HepG2 (cell line): ENCODE measurements around the gene CROCC. TPM values are rescaled to one million over a fixed set of nuclear protein-coding genes. Genes with fewer than 3 reads are reported as not detected.

Experiments
- ATAC-seq: fragments of 200-7000 bp; cut with Tn5 transposase; 3 replicates; pipeline ENCODE4 v1.9.1; 2020; ENCODE audit warnings: mild to moderate bottlenecking, moderate library complexity
- BruUV-seq: library from RNA; stranded (reverse); fragments of 400-500 nt; replicated peaks from 2 replicates; lab custom pipeline; 2021; lab: Mats Ljungman, UMichigan
- CTCF ChIA-PET: fragments of 300-600 bp; formaldehyde crosslinking; extraction: SDS; loops from one replicate; lab custom pipeline; 2021; ENCODE audit warnings: low total read pairs, inconsistent platforms, low intra/inter-chr PET ratio; lab: Yijun Ruan, JAX
- POLR2A ChIA-PET: fragments of 350-600 bp; sonication (Branson Sonifier 250); formaldehyde crosslinking; loops from one replicate; lab custom pipeline; 2020; ENCODE audit warnings: antibody characterized with exemption, inconsistent platforms; lab: Yijun Ruan, JAX
- DNase-seq: peaks from one replicate; pipeline ENCODE4 v3.0.0-alpha.2; 2015; ENCODE audit warnings: low spot score
- FAIRE-seq: peaks from 3 replicates; lab custom pipeline; 2011; peaks lifted over from hg19 to GRCh38; lab: Jason Lieb, UNC
- H2AFZ ChIP-seq: one replicate; pipeline ENCODE4 v1.6.1; 2011; ENCODE audit warnings: low read length, inconsistent platforms
- H3K27ac ChIP-seq: fragments of 300-600 bp; 3 replicates; pipeline ENCODE4 v1.8.0; 2011; ENCODE audit warnings: mixed run types, mild to moderate bottlenecking, mixed read lengths, low read length, inconsistent platforms; ENCODE audit not compliant: insufficient read depth; ENCODE audit errors: extremely low read length
- H3K27me3 ChIP-seq, 2 experiments: fragments of 200-600 bp in 1 of 2; 2 replicates in 1 of 2; 3 replicates in 1 of 2; pipeline versions ENCODE4 v1.6.0 to v1.8.0; 2011; ENCODE audit warnings: low read length in 2 of 2, mild to moderate bottlenecking in 2 of 2, moderate library complexity in 2 of 2, inconsistent platforms in 1 of 2; ENCODE audit not compliant: insufficient read depth in 2 of 2, control insufficient read depth in 1 of 2
- H3K36me3 ChIP-seq, 2 experiments: fragments of 200-600 bp in 1 of 2; replicated peaks in 1 of 2; 2 replicates in 1 of 2; 3 replicates in 1 of 2; pipeline versions ENCODE4 v1.5.1 to v1.8.0; 2011; ENCODE audit warnings: low read length in 2 of 2, inconsistent platforms in 1 of 2; ENCODE audit not compliant: insufficient read depth in 2 of 2, control insufficient read depth in 1 of 2
- H3K4me1 ChIP-seq: 2 replicates; pipeline ENCODE4 v1.5.1; 2012; ENCODE audit warnings: low read length, inconsistent platforms; ENCODE audit not compliant: insufficient read depth
- H3K4me2 ChIP-seq: 2 replicates; pipeline ENCODE4 v1.6.0; 2011; ENCODE audit warnings: low read depth, low read length, inconsistent platforms
- H3K4me3 ChIP-seq, 3 experiments: fragments of 200-600 bp in 1 of 3; sonication (generic), shearing (Covaris generic) in 1 of 3; replicated peaks in 1 of 3; 2 replicates each; pipeline ENCODE4 v1.5.1; 2011 to 2016; ENCODE audit warnings: low read length in 3 of 3, inconsistent platforms in 2 of 3, low read depth in 2 of 3, mild to moderate bottlenecking in 2 of 3, control low read depth in 1 of 3, mixed read lengths in 1 of 3; ENCODE audit not compliant: insufficient read depth in 1 of 3
- H3K79me2 ChIP-seq: one replicate; pipeline ENCODE4 v1.6.1; 2011; ENCODE audit warnings: low read length, inconsistent platforms; ENCODE audit not compliant: insufficient read depth
- H3K9ac ChIP-seq: 2 replicates; pipeline ENCODE4 v1.6.0; 2011; ENCODE audit warnings: mild to moderate bottlenecking, low read depth, low read length, inconsistent platforms; ENCODE audit not compliant: insufficient read depth
- H3K9me3 ChIP-seq: 2 replicates; pipeline ENCODE4 v1.5.1; 2012; ENCODE audit warnings: mild to moderate bottlenecking, low read length
- H4K20me1 ChIP-seq: 2 replicates; pipeline ENCODE4 v1.6.0; 2011; ENCODE audit warnings: inconsistent platforms, mild to moderate bottlenecking, low read length, moderate library complexity; ENCODE audit not compliant: insufficient read depth
- CSRNP1 ChIP-seq: sonication (generic); formaldehyde crosslinking; IDR thresholded peaks from 2 replicates; pipeline ENCODE4 v1.8.1; 2023; ENCODE audit warnings: mild to moderate bottlenecking, missing genetic modification reagents
- GTF2F1 ChIP-seq: fragments of 150-350 bp; IDR thresholded peaks from 2 replicates; pipeline ENCODE4 v1.6.1; 2014; ENCODE audit warnings: low read length
- MEIS1 ChIP-seq: sonication (generic); formaldehyde crosslinking; IDR thresholded peaks from 2 replicates; pipeline ENCODE4 v1.9.0; 2021; ENCODE audit warnings: mild to moderate bottlenecking, missing genetic modification reagents, moderate library complexity, borderline replicate concordance
- SIX4 ChIP-seq: sonication (generic); formaldehyde crosslinking; IDR thresholded peaks from 2 replicates; pipeline ENCODE4 v1.4.0; 2020; ENCODE audit warnings: missing genetic modification reagents
- ZBED4 ChIP-seq: sonication (generic); formaldehyde crosslinking; IDR thresholded peaks from 2 replicates; pipeline ENCODE4 v1.4.0; 2020; ENCODE audit warnings: missing genetic modification reagents, borderline replicate concordance
- ZBTB37 ChIP-seq: sonication (generic); formaldehyde crosslinking; IDR thresholded peaks from 2 replicates; pipeline ENCODE4 v1.4.0; 2020; ENCODE audit warnings: mild to moderate bottlenecking, missing genetic modification reagents
- ZNF33B ChIP-seq: sonication (generic); formaldehyde crosslinking; IDR thresholded peaks from 2 replicates; pipeline ENCODE4 v1.5.1; 2020; ENCODE audit warnings: mild to moderate bottlenecking, missing genetic modification reagents
- ZNF672 ChIP-seq: sonication (generic); formaldehyde crosslinking; IDR thresholded peaks from 2 replicates; pipeline ENCODE4 v1.8.1; 2022; ENCODE audit warnings: missing genetic modification reagents
- WGBS: methylation state at CpG from one replicate; pipeline ENCODE4 v1.1.6; 2017; ENCODE audit warnings: low lambda C conversion rate; 5-methylcytosine and 5-hydroxymethylcytosine counted together
- in situ Hi-C: cut with HindIII; loops from 2 replicates; pipeline ENCODE4 v1.10.0; 2017; ENCODE audit warnings: low pct_unique_long_range_greater_than_20kb; ENCODE audit not compliant: extremely low pct_ligation_motif_present
- intact Hi-C: fragments of 100-400 bp; cut with micrococcal nuclease; formaldehyde crosslinking; loops from one replicate; pipeline ENCODE4 v1.10.0; 2022; ENCODE audit not compliant: unreplicated experiment
- polyA plus RNA-seq, 8 experiments: library from polyadenylated mRNA; depleted of rRNA in 3 of 8; stranded (reverse) in 7 of 8; unstranded in 1 of 8; fragments of >200 nt; fragmentation: Illumina TruSeq in 4 of 8; extraction: Trizol in 4 of 8; gene quantifications; 2 replicates each; pipeline versions ENCODE4 v1.2.1 to v1.2.3, GENCODE V29; 2011 to 2016; ENCODE audit warnings: low read depth in 4 of 8, missing spikeins in 1 of 8, mixed read lengths in 1 of 8; ENCODE audit not compliant: insufficient read depth in 1 of 8
- total RNA-seq, 5 experiments: library from RNA; depleted of rRNA; stranded (reverse); fragments of >200 nt; fragmentation: Illumina TruSeq; extraction: Trizol; gene quantifications; 2 replicates each; pipeline ENCODE4 v1.2.3, GENCODE V29; 2016; ENCODE audit warnings: low read depth in 1 of 5
- TF ChIP-seq, protein P1 (sequence below): sonication (generic); formaldehyde crosslinking; IDR thresholded peaks from 2 replicates; pipeline ENCODE4 v1.4.0; 2020; ENCODE audit warnings: mild to moderate bottlenecking, missing genetic modification reagents, borderline replicate concordance

The CROCC gene
- total and polyA plus RNA-seq, 2 of the 13 experiments (the other 11 are each of a cell fraction or from before 2014, with no cell fraction given) = 7.8 to 15.5 TPM

GRCh38 chr1:16944038-16944437, 22.3 kb downstream of the CROCC start:
- Histone ChIP-seq H3K27me3 (no peaks in the 10 kb centered on the region), H3K4me3 (no peak overlapping the region), H3K4me1 (no peaks in the 10 kb centered on the region), H3K9ac (no peak overlapping the region), H4K20me1 (no peaks in the 10 kb centered on the region), H3K27ac (no peak overlapping the region), H2AFZ (no peak overlapping the region), H3K36me3 (no peaks in the 10 kb centered on the region), H3K4me2 (no peak overlapping the region), H3K79me2 (no peaks in the 10 kb centered on the region), H3K9me3 (no peaks in the 10 kb centered on the region)
- FAIRE-seq = no peak
- DNase-seq = no peak
- ATAC-seq = no peak
- in situ Hi-C loops = no loop called here
- BruUV-seq = no TSS peak
- intact Hi-C loops = no loop called here
- CTCF ChIA-PET = no interaction called here
- POLR2A ChIA-PET = no interaction called here
- WGBS = 90% methylated on average over 17 of the region's 19 CpGs
- TF ChIP-seq GTF2F1 (no peak), ZBTB37 (no peak), ZBED4 (CRISPR knock-in tag) (no peak), MEIS1 (no peak), SIX4 (no peak), CSRNP1 (CRISPR knock-in tag) (no peak), ZNF33B (CRISPR knock-in tag) (no peak), ZNF672 (CRISPR knock-in tag) (no peak)
- TF ChIP-seq, protein P1, sequence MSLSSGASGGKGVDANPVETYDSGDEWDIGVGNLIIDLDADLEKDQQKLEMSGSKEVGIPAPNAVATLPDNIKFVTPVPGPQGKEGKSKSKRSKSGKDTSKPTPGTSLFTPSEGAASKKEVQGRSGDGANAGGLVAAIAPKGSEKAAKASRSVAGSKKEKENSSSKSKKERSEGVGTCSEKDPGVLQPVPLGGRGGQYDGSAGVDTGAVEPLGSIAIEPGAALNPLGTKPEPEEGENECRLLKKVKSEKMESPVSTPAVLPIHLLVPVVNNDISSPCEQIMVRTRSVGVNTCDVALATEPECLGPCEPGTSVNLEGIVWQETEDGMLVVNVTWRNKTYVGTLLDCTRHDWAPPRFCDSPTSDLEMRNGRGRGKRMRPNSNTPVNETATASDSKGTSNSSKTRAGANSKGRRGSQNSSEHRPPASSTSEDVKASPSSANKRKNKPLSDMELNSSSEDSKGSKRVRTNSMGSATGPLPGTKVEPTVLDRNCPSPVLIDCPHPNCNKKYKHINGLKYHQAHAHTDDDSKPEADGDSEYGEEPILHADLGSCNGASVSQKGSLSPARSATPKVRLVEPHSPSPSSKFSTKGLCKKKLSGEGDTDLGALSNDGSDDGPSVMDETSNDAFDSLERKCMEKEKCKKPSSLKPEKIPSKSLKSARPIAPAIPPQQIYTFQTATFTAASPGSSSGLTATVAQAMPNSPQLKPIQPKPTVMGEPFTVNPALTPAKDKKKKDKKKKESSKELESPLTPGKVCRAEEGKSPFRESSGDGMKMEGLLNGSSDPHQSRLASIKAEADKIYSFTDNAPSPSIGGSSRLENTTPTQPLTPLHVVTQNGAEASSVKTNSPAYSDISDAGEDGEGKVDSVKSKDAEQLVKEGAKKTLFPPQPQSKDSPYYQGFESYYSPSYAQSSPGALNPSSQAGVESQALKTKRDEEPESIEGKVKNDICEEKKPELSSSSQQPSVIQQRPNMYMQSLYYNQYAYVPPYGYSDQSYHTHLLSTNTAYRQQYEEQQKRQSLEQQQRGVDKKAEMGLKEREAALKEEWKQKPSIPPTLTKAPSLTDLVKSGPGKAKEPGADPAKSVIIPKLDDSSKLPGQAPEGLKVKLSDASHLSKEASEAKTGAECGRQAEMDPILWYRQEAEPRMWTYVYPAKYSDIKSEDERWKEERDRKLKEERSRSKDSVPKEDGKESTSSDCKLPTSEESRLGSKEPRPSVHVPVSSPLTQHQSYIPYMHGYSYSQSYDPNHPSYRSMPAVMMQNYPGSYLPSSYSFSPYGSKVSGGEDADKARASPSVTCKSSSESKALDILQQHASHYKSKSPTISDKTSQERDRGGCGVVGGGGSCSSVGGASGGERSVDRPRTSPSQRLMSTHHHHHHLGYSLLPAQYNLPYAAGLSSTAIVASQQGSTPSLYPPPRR (CRISPR knock-in tag) = no peak
